Keratinocyte (primary cell): ENCODE data around the gene TRAF3IP1.

Experiments used
- EZH2 ChIP-seq: IDR thresholded peaks from one replicate; pipeline ENCODE4 v1.6.1; 2012; ENCODE audit warnings: inconsistent platforms, mild to moderate bottlenecking, low read length, moderate library complexity
- TF ChIP-seq, protein P1 (sequence below), 3 experiments: IDR thresholded peaks in 1 of 3; conservative IDR thresholded peaks in 1 of 3; optimal IDR thresholded peaks in 1 of 3; 2 replicates in 2 of 3; 3 replicates in 1 of 3; pipeline versions ENCODE3 to v1.5.1; 2011; ENCODE audit warnings: low read length in 3 of 3, mild to moderate bottlenecking in 3 of 3, moderate library complexity in 2 of 3, control low read depth in 1 of 3, inconsistent platforms in 1 of 3; ENCODE audit not compliant: insufficient read depth in 2 of 3; ENCODE audit errors: extremely low read depth in 1 of 3

DNA sequence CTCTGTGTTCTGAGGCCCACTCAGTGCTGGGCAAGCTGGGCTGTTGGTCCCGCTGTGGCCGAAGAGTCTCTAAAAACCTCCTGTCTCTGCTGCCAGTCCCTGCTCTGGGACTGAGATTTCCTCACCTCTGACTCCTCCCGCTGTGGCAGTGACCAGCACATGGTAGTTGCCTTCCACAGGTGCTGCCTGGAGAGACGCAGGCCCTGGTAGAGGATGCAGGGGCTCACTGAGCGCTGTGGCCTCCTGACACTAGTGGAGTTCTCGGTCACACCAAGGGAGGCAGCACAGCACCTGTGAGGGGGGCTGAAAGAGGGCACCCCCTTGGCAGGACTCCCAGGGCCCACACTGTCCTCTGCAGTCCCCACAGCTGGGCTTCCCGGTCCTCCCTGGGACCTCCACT is 102.6 kb downstream of the TRAF3IP1 start:
- TF ChIP-seq, protein P1, sequence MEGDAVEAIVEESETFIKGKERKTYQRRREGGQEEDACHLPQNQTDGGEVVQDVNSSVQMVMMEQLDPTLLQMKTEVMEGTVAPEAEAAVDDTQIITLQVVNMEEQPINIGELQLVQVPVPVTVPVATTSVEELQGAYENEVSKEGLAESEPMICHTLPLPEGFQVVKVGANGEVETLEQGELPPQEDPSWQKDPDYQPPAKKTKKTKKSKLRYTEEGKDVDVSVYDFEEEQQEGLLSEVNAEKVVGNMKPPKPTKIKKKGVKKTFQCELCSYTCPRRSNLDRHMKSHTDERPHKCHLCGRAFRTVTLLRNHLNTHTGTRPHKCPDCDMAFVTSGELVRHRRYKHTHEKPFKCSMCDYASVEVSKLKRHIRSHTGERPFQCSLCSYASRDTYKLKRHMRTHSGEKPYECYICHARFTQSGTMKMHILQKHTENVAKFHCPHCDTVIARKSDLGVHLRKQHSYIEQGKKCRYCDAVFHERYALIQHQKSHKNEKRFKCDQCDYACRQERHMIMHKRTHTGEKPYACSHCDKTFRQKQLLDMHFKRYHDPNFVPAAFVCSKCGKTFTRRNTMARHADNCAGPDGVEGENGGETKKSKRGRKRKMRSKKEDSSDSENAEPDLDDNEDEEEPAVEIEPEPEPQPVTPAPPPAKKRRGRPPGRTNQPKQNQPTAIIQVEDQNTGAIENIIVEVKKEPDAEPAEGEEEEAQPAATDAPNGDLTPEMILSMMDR (optimal IDR thresholded peaks at IDR 0.05 in 1 of 3, IDR thresholded peaks at IDR 0.05 in 1 of 3, conservative IDR thresholded peaks at IDR 0.05 in 1 of 3; ENCODE audit: extremely low read depth in 1 of 3, insufficient read depth in 2 of 3, low read length in 3 of 3), result no peak
- TF ChIP-seq EZH2, result no peak
